Measurements from ENCODE around the gene MED31.
"Not testable (repeated sequence)": the region's sequence is repeated elsewhere in the genome, so short reads cannot be mapped to it uniquely, and the experiment has no call there.

Gene MED31

GRCh38 chr17:6676802-6677157 lies 25.4 kb upstream of the MED31 start:
- DNase-seq, result no peak

- no peak for DNase-seq
Observed at GRCh38 chr17:6675201-6675825, 23.9 kb upstream of the MED31 start.

- DNase-seq, result no peak
Observed at GRCh38 chr17:6674586-6674985, 23.2 kb upstream of the MED31 start.

- DNase-seq, result no peak
Observed at GRCh38 chr17:6671431-6671830, 20.0 kb upstream of the MED31 start.

GRCh38 chr17:6670999-6671398 lies 19.6 kb upstream of the MED31 start:
- no peak for DNase-seq

- DNase-seq, result no peak
Observed at GRCh38 chr17:6670571-6670970, 19.2 kb upstream of the MED31 start.

- DNase-seq, result no peak
Observed at GRCh38 chr17:6669479-6670212, 18.2 kb upstream of the MED31 start.

GRCh38 chr17:6668727-6669425 lies 17.5 kb upstream of the MED31 start:
- DNase-seq, result no peak

- no peak for DNase-seq
Observed at GRCh38 chr17:6668219-6668618, 16.8 kb upstream of the MED31 start.

GRCh38 chr17:6667516-6667915 lies 16.1 kb upstream of the MED31 start:
- DNase-seq, result no peak

- no peak for DNase-seq
Observed at GRCh38 chr17:6666557-6666956, 15.2 kb upstream of the MED31 start.

GRCh38 chr17:6666077-6666521 lies 14.7 kb upstream of the MED31 start:
- DNase-seq, result peak; percentile 72

- DNase-seq, result not testable (repeated sequence)
Observed at GRCh38 chr17:6663200-6663599, 11.8 kb upstream of the MED31 start.

- no peak for DNase-seq
Observed at GRCh38 chr17:6661464-6661848, 10.1 kb upstream of the MED31 start.

- no peak for DNase-seq
Observed at GRCh38 chr17:6660805-6661463, 9.5 kb upstream of the MED31 start.

GRCh38 chr17:6660101-6660500 lies 8.7 kb upstream of the MED31 start:
- no peak for DNase-seq

GRCh38 chr17:6658411-6658810 lies 7.0 kb upstream of the MED31 start:
- DNase-seq, result not testable (repeated sequence)

- no peak for DNase-seq
Observed at GRCh38 chr17:6657633-6658287, 6.4 kb upstream of the MED31 start.

- DNase-seq, result not testable (repeated sequence)
Observed at GRCh38 chr17:6656797-6657632, 5.6 kb upstream of the MED31 start.

- not testable (repeated sequence) for DNase-seq
Observed at GRCh38 chr17:6655732-6656361, 4.4 kb upstream of the MED31 start.

Measured in kidney glomerular epithelial cell (primary cell).